Brain microvascular endothelial cell (primary cell): Measurements from ENCODE around the gene NDUFB2.
"Not testable (repeated sequence)": the region's sequence is repeated elsewhere in the genome, so short reads cannot be mapped to it uniquely, and the experiment has no call there.

Experiments
- DNase-seq: peaks from one replicate; pipeline ENCODE4 v3.0.0-alpha.2; 2020
- H3K27ac ChIP-seq: fragments of 250-450 bp; sonication (Bioruptor Pico); 2 replicates; pipeline ENCODE4 v1.5.1; 2020; ENCODE audit warnings: mild to moderate bottlenecking, moderate library complexity
- H3K27me3 ChIP-seq: fragments of 250-450 bp; sonication (Bioruptor Pico); replicated peaks from 2 replicates; pipeline ENCODE4 v1.5.1; 2020; ENCODE audit warnings: mild to moderate bottlenecking
- H3K36me3 ChIP-seq: fragments of 250-450 bp; sonication (Bioruptor Pico); replicated peaks from 2 replicates; pipeline ENCODE4 v1.5.1; 2020; ENCODE audit warnings: mild to moderate bottlenecking
- H3K4me3 ChIP-seq: 2 replicates; pipeline ENCODE4 v1.5.1; 2011; ENCODE audit warnings: low read depth, mild to moderate bottlenecking, control low read depth, low read length, moderate library complexity
- CTCF ChIP-seq: IDR thresholded peaks from 2 replicates; pipeline ENCODE4 v1.5.1; 2011; ENCODE audit warnings: low read depth, mild to moderate bottlenecking, moderate library complexity, low read length, control low read depth, inconsistent platforms; ENCODE audit errors: missing control alignments
- in situ Hi-C: cut with HindIII; loops from 2 replicates; pipeline ENCODE4 v1.10.0; 2017; ENCODE audit warnings: low sequenced_read_pairs, low pct_ligation_motif_present

Gene NDUFB2

GRCh38 chr7:140732416-140732815, 35.9 kb downstream of the NDUFB2 start:
- no peaks in the 10 kb centered on the region for H3K27me3 ChIP-seq
- in situ Hi-C loops, result no loop called here
- H3K36me3 ChIP-seq, result no peaks in the 10 kb centered on the region
- DNase-seq, result no peak
- no peak for TF ChIP-seq CTCF
- H3K4me3 ChIP-seq, result no peak overlapping the region
- H3K27ac ChIP-seq, result no peak overlapping the region

- in situ Hi-C loops, result no loop called here
- Histone ChIP-seq H3K36me3 (no peaks in the 10 kb centered on the region), H3K27ac (no peak overlapping the region), H3K4me3 (no peak overlapping the region), H3K27me3 (no peaks in the 10 kb centered on the region)
- DNase-seq, result no peak
- no peak for TF ChIP-seq CTCF
Measured at GRCh38 chr7:140734096-140734495, 37.6 kb downstream of the NDUFB2 start.

- H3K27ac ChIP-seq, result no peak overlapping the region
- no peaks in the 10 kb centered on the region for H3K27me3 ChIP-seq
- H3K36me3 ChIP-seq, result no peaks in the 10 kb centered on the region
- no peak for TF ChIP-seq CTCF
- no peak for DNase-seq
- H3K4me3 ChIP-seq, result no peak overlapping the region
- in situ Hi-C loops, result no loop called here
Measured at GRCh38 chr7:140734729-140735128, 38.2 kb downstream of the NDUFB2 start.

GRCh38 chr7:140738280-140738679, 41.8 kb downstream of the NDUFB2 start:
- TF ChIP-seq CTCF, result no peak
- no peaks in the 10 kb centered on the region for H3K36me3 ChIP-seq
- no peaks in the 10 kb centered on the region for H3K27me3 ChIP-seq
- in situ Hi-C loops, result no loop called here
- H3K4me3 ChIP-seq, result no peak overlapping the region
- no peak overlapping the region for H3K27ac ChIP-seq
- DNase-seq, result peak; percentile 5

- H3K36me3 ChIP-seq, H3K4me3 ChIP-seq, DNase-seq, H3K27me3 ChIP-seq, in situ Hi-C loops, H3K27ac ChIP-seq: not testable (repeated sequence)
Measured at GRCh38 chr7:140743255-140743654, 46.7 kb downstream of the NDUFB2 start.

GRCh38 chr7:140744005-140744404, 47.5 kb downstream of the NDUFB2 start:
- H3K36me3 ChIP-seq, result no peaks in the 10 kb centered on the region

More at GRCh38 chr7:140744005-140744404, 47.5 kb downstream of the NDUFB2 start:
- in situ Hi-C loops, result no loop called here
- no peak overlapping the region for H3K4me3 ChIP-seq
- no peak overlapping the region for H3K27ac ChIP-seq
- no peaks in the 10 kb centered on the region for H3K27me3 ChIP-seq
- no peak for TF ChIP-seq CTCF
- no peak for DNase-seq
